HCT116 (cell line): ENCODE results near the gene R3HDML. TPM values are rescaled to one million over a fixed set of nuclear protein-coding genes. Genes with fewer than 3 reads are reported as not detected.

ENCODE experiments used
- ATAC-seq: fragments of 200-7000 bp; cut with Tn5 transposase; 2 replicates; pipeline ENCODE4 v1.9.1; 2020; ENCODE audit warnings: mild to moderate bottlenecking, moderate library complexity
- BruUV-seq: library from RNA; stranded (reverse); fragments of 400-500 nt; replicated peaks from 2 replicates; lab custom pipeline; 2021; lab: Mats Ljungman, UMichigan
- CTCF ChIA-PET: fragments of 300-600 bp; sonication (Branson Sonifier 250); formaldehyde crosslinking; loops from one replicate; lab custom pipeline; 2021; ENCODE audit warnings: antibody characterized with exemption; lab: Charles Lee
- POLR2A ChIA-PET: fragments of 300-600, 350-600 bp; sonication (Branson Sonifier 250); formaldehyde crosslinking; loops from one replicate; lab custom pipeline; 2021; ENCODE audit warnings: antibody characterized with exemption; lab: Charles Lee
- RAD21 ChIA-PET, 2 experiments: fragments of 300-600 bp; sonication (Branson Sonifier 250); formaldehyde crosslinking; loops; one replicate each; lab custom pipeline; 2023; ENCODE audit warnings: low total read pairs in 2 of 2; ENCODE audit not compliant: uncharacterized antibody in 2 of 2, unreplicated experiment in 2 of 2, low non-redundant PET in 1 of 2; lab: Charles Lee
- DNase-seq: peaks from one replicate; pipeline ENCODE4 v3.0.0-alpha.2; 2010; ENCODE audit warnings: low read depth, low spot score
- H2AFZ ChIP-seq: fragments of 200-600 bp; shearing (Covaris generic), sonication (generic); 2 replicates; pipeline ENCODE4 v1.6.1; 2017; ENCODE audit warnings: low read depth, mixed run types, mixed read lengths, antibody characterized with exemption, low read length; ENCODE audit not compliant: poor library complexity, severe bottlenecking
- H3K27ac ChIP-seq: 2 replicates; pipeline ENCODE4 v1.5.1; 2012; ENCODE audit warnings: low read depth, low read length
- H3K27me3 ChIP-seq: fragments of 200-600 bp; sonication (generic); 2 replicates; pipeline ENCODE4 v1.6.1; 2016; ENCODE audit warnings: mixed run types, low read length, mixed read lengths; ENCODE audit not compliant: insufficient read depth
- H3K36me3 ChIP-seq, 2 experiments: fragments of 200-500 bp in 1 of 2; fragments of 200-600 bp in 1 of 2; sonication (Bioruptor generic) in 1 of 2; sonication (generic) in 1 of 2; 2 replicates each; pipeline versions ENCODE4 v1.5.1 to v1.6.1; 2014 to 2016; ENCODE audit warnings: low read length in 2 of 2, inconsistent platforms in 1 of 2, mixed read lengths in 1 of 2, mixed run types in 1 of 2; ENCODE audit not compliant: insufficient read depth in 2 of 2, control insufficient read depth in 1 of 2
- H3K4me1 ChIP-seq, 2 experiments: fragments of 200-600 bp in 1 of 2; sonication (generic) in 1 of 2; 2 replicates each; pipeline versions ENCODE4 v1.5.1 to v1.6.1; 2012 to 2017; ENCODE audit warnings: low read length in 2 of 2, inconsistent platforms in 1 of 2, mild to moderate bottlenecking in 1 of 2, mixed read lengths in 1 of 2, mixed run types in 1 of 2, moderate library complexity in 1 of 2; ENCODE audit not compliant: insufficient read depth in 2 of 2, control insufficient read depth in 1 of 2
- H3K4me2 ChIP-seq: fragments of 200-600 bp; sonication (generic); 2 replicates; pipeline ENCODE4 v1.6.1; 2017; ENCODE audit warnings: mixed run types, low read length, mixed read lengths
- H3K4me3 ChIP-seq, 2 experiments: fragments of 200-600 bp in 1 of 2; sonication (generic) in 1 of 2; replicated peaks in 1 of 2; 2 replicates each; pipeline ENCODE4 v1.5.1; 2011 to 2016; ENCODE audit warnings: low read length in 2 of 2, control low read depth in 1 of 2, low read depth in 1 of 2, mild to moderate bottlenecking in 1 of 2, mixed read lengths in 1 of 2, mixed run types in 1 of 2
- H3K79me2 ChIP-seq: fragments of 200-600 bp; sonication (generic); 2 replicates; pipeline ENCODE4 v1.6.1; 2017; ENCODE audit warnings: mild to moderate bottlenecking, mixed run types, low read length, moderate library complexity, mixed read lengths; ENCODE audit not compliant: insufficient read depth
- H3K9ac ChIP-seq: fragments of 200-600 bp; sonication (generic); 2 replicates; pipeline ENCODE4 v1.6.1; 2016; ENCODE audit warnings: low read length, mixed read lengths
- H3K9me2 ChIP-seq: fragments of 200-600 bp; sonication (generic), shearing (Covaris generic); 2 replicates; pipeline ENCODE4 v1.6.1; 2017; ENCODE audit warnings: mixed run types, mild to moderate bottlenecking, moderate library complexity; ENCODE audit not compliant: insufficient read depth
- H3K9me3 ChIP-seq, 2 experiments: fragments of 200-500 bp in 1 of 2; fragments of 200-600 bp in 1 of 2; sonication (Bioruptor generic) in 1 of 2; sonication (generic) in 1 of 2; 2 replicates each; pipeline ENCODE4 v1.6.1; 2014 to 2017; ENCODE audit warnings: low read length in 2 of 2, mixed read lengths in 2 of 2, inconsistent platforms in 1 of 2, low read depth in 1 of 2, mild to moderate bottlenecking in 1 of 2, mixed run types in 1 of 2, moderate library complexity in 1 of 2; ENCODE audit not compliant: control insufficient read depth in 1 of 2, insufficient read depth in 1 of 2
- H4K20me1 ChIP-seq: fragments of 200-600 bp; sonication (generic), shearing (Covaris generic); 2 replicates; pipeline ENCODE4 v1.6.1; 2017; ENCODE audit warnings: mixed run types, mild to moderate bottlenecking, moderate library complexity; ENCODE audit not compliant: insufficient read depth
- ATF3 ChIP-seq: IDR thresholded peaks from 2 replicates; pipeline ENCODE4 v1.6.1; 2012
- CBX3 ChIP-seq: IDR thresholded peaks from 2 replicates; pipeline ENCODE4 v1.6.1; 2012; ENCODE audit warnings: low read depth
- CEBPB ChIP-seq: IDR thresholded peaks from 2 replicates; pipeline ENCODE4 v1.6.1; 2012; ENCODE audit warnings: low read depth
- CTCF ChIP-seq, 3 experiments: fragments of 200-600 bp in 1 of 3; sonication (generic) in 1 of 3; IDR thresholded peaks in 2 of 3; conservative IDR thresholded peaks in 1 of 3; 2 replicates each; pipeline ENCODE4 v1.5.1; 2012 to 2017; ENCODE audit warnings: low read depth in 2 of 3, low read length in 2 of 3, antibody characterized with exemption in 1 of 3, borderline replicate concordance in 1 of 3, control low read depth in 1 of 3, mild to moderate bottlenecking in 1 of 3, mixed read lengths in 1 of 3, mixed run types in 1 of 3, moderate library complexity in 1 of 3; ENCODE audit not compliant: insufficient read depth in 1 of 3
- EZH2phosphoT487 ChIP-seq: fragments of 200-600 bp; IDR thresholded peaks from 2 replicates; pipeline ENCODE4 v1.6.1; 2018; ENCODE audit warnings: antibody characterized with exemption, borderline replicate concordance
- FOSL1 ChIP-seq: IDR thresholded peaks from 2 replicates; pipeline ENCODE4 v1.6.1; 2012; ENCODE audit warnings: low read depth
- JUND ChIP-seq: IDR thresholded peaks from 2 replicates; pipeline ENCODE4 v1.6.1; 2012
- MAX ChIP-seq: IDR thresholded peaks from 2 replicates; pipeline ENCODE4 v1.6.1; 2012
- POLR2AphosphoS5 ChIP-seq: IDR thresholded peaks from 2 replicates; pipeline ENCODE4 v1.6.1; 2011; ENCODE audit warnings: mild to moderate bottlenecking, low read depth, low read length, moderate library complexity
- YY1 ChIP-seq: IDR thresholded peaks from 2 replicates; pipeline ENCODE4 v1.6.1; 2011; ENCODE audit warnings: low read length, low read depth, moderate library complexity, mild to moderate bottlenecking; ENCODE audit not compliant: insufficient replicate concordance; ENCODE audit errors: extremely low read depth
- ZBTB33 ChIP-seq: IDR thresholded peaks from 2 replicates; pipeline ENCODE4 v1.6.1; 2011; ENCODE audit warnings: mild to moderate bottlenecking, low read length, moderate library complexity; ENCODE audit not compliant: insufficient replicate concordance; ENCODE audit errors: extremely low read depth
- ZFX ChIP-seq: fragments of 450-650 bp; IDR thresholded peaks from 2 replicates; pipeline ENCODE4 v1.6.1; 2017
- ZNF274 ChIP-seq: fragments of 200-500 bp; sonication (Bioruptor generic); IDR thresholded peaks from 2 replicates; pipeline ENCODE4 v1.6.1; 2014; ENCODE audit warnings: mild to moderate bottlenecking, low read depth, low read length, inconsistent platforms
- intact Hi-C: fragments of 100-400 bp; cut with micrococcal nuclease; formaldehyde crosslinking; loops from 2 replicates; pipeline ENCODE4 v1.10.0; 2022
- total RNA-seq: library from RNA; stranded (reverse); gene quantifications from one replicate; pipeline ENCODE4 v1.2.1, GENCODE V29; 2021; ENCODE audit not compliant: unreplicated experiment

R3HDML gene
- total RNA-seq, 1 experiment from 2014 or later, result not detected

- Histone ChIP-seq H3K27ac (no peak overlapping the region), H3K79me2 (no peaks in the 10 kb centered on the region), H4K20me1 (no peaks in the 10 kb centered on the region), H3K4me3 (no peak overlapping the region), H3K9me3 (no peaks in the 10 kb centered on the region), H3K27me3 (no peaks in the 10 kb centered on the region), H3K9ac (no peak overlapping the region), H2AFZ (no peak overlapping the region), H3K4me1 (no peaks in the 10 kb centered on the region), H3K4me2 (no peak overlapping the region), H3K9me2 (no peaks in the 10 kb centered on the region), H3K36me3 (no peaks in the 10 kb centered on the region)
- DNase-seq, result no peak
- TF ChIP-seq POLR2AphosphoS5 (no peak), CBX3 (no peak), ZNF274 (no peak), CEBPB (no peak), CTCF (IDR thresholded peaks at IDR 0.05 in 2 of 3, conservative IDR thresholded peaks at IDR 0.05 in 1 of 3; ENCODE audit: borderline replicate concordance in 1 of 3, insufficient read depth in 1 of 3, low read depth in 2 of 3, low read length in 2 of 3) (no peak), MAX (no peak), FOSL1 (no peak), ATF3 (no peak), YY1 (no peak), EZH2phosphoT487 (no peak), JUND (no peak), ZBTB33 (no peak), ZFX (no peak)
- no TSS peak for BruUV-seq
- ChIA-PET RAD21 (no interaction called here), CTCF (no interaction called here), POLR2A (no interaction called here)
- intact Hi-C loops, result no loop called here
- no peak for ATAC-seq
Measured at GRCh38 chr20:44334709-44335108, 2.1 kb upstream of the R3HDML start.
